HG03565 (cell line): ENCODE measurements around the gene GJA3.

Experiments used
- ATAC-seq: cut with Tn5 transposase; IDR thresholded peaks from one replicate; pipeline ENCODE4 v1.9.1; 2021; ENCODE audit warnings: mild to moderate bottlenecking, moderate library complexity; ENCODE audit not compliant: unreplicated experiment

The GJA3 gene

GRCh38 chr13:20185366-20186056 lies 24.7 kb upstream of the GJA3 start:
- no peak for ATAC-seq

- ATAC-seq, result peak; percentile 69
These were observed 21.5 kb upstream of the GJA3 start for GRCh38 chr13:20182231-20182846.

- ATAC-seq, result no peak
These were observed 20.3 kb upstream of the GJA3 start for GRCh38 chr13:20181188-20181587.

GRCh38 chr13:20178156-20178555 lies 17.3 kb upstream of the GJA3 start:
- no peak for ATAC-seq

- no peak for ATAC-seq
These were observed 16.4 kb upstream of the GJA3 start for GRCh38 chr13:20177049-20177831.

GRCh38 chr13:20175907-20176652 lies 15.2 kb upstream of the GJA3 start:
- ATAC-seq, result no peak

- ATAC-seq, result no peak
These were observed 14.5 kb upstream of the GJA3 start for GRCh38 chr13:20175406-20175794.

- ATAC-seq, result peak; percentile 82
These were observed 14.0 kb upstream of the GJA3 start for GRCh38 chr13:20174656-20175405.

GRCh38 chr13:20173116-20173746 lies 12.4 kb upstream of the GJA3 start:
- ATAC-seq, result no peak

GRCh38 chr13:20171364-20171763 lies 10.5 kb upstream of the GJA3 start:
- ATAC-seq, result no peak

- ATAC-seq, result no peak
These were observed 10.1 kb upstream of the GJA3 start for GRCh38 chr13:20170921-20171320.

GRCh38 chr13:20168396-20168795 lies 7.5 kb upstream of the GJA3 start:
- ATAC-seq, result no peak

GRCh38 chr13:20165417-20166257 lies 4.8 kb upstream of the GJA3 start:
- ATAC-seq, result no peak

- no peak for ATAC-seq
These were observed 1.1 kb upstream of the GJA3 start for GRCh38 chr13:20161951-20162300.

- peak; percentile 35 for ATAC-seq
These were observed 561 bp upstream of the GJA3 start for GRCh38 chr13:20161275-20161950.

- no peak for ATAC-seq
These were observed 1.1 kb downstream of the GJA3 start for GRCh38 chr13:20159646-20160305.

- ATAC-seq, result no peak
These were observed 3.6 kb downstream of the GJA3 start for GRCh38 chr13:20157151-20157796.

GRCh38 chr13:20156702-20157101 lies 4.2 kb downstream of the GJA3 start:
- no peak for ATAC-seq
